Gastrocnemius medialis (tissue), 4 donors: ENCODE results near the gene RC3H2. TPM values are rescaled to one million over a fixed set of nuclear protein-coding genes. Genes with fewer than 3 reads are reported as not detected.

Experiments
- ATAC-seq, 2 donors: fragments of 150-250 bp; one replicate each; pipeline ENCODE4 v1.9.1; 2016
- DNase-seq, 2 donors: peaks; one replicate each; pipeline ENCODE4 v3.0.0-alpha.2; 2019
- H3K27ac ChIP-seq, 4 donors: fragments of 200-600 bp; sonication (generic); 1 replicate in 1 of 4; 2 replicates in 3 of 4; pipeline ENCODE4 v1.5.1; 2016 to 2018; ENCODE audit warnings: mild to moderate bottlenecking in 2 of 4, moderate library complexity in 1 of 4
- H3K27me3 ChIP-seq, 3 donors: fragments of 200-600 bp; sonication (generic) in 2 of 3; 1 replicate in 1 of 3; 2 replicates in 2 of 3; pipeline versions ENCODE4 v1.5.1 to v1.6.0; 2016 to 2019; ENCODE audit warnings: mild to moderate bottlenecking in 1 of 3, moderate library complexity in 1 of 3
- H3K36me3 ChIP-seq, 2 donors: fragments of 200-600 bp; sonication (generic) in 1 of 2; one replicate each; pipeline ENCODE4 v1.5.1; 2017 to 2018
- H3K4me1 ChIP-seq, 2 donors: fragments of 200-600 bp; sonication (generic) in 1 of 2; one replicate each; pipeline ENCODE4 v1.5.1; 2016 to 2017; ENCODE audit warnings: mild to moderate bottlenecking in 2 of 2
- H3K4me3 ChIP-seq, 4 donors: fragments of 200-600 bp; sonication (generic) in 3 of 4; 1 replicate in 1 of 4; 2 replicates in 3 of 4; pipeline ENCODE4 v1.5.1; 2016 to 2019; ENCODE audit warnings: mild to moderate bottlenecking in 2 of 4
- H3K9me3 ChIP-seq, 3 donors: fragments of 200-600 bp; sonication (generic) in 2 of 3; 1 replicate in 1 of 3; 2 replicates in 2 of 3; pipeline ENCODE4 v1.5.1; 2016 to 2019
- POLR2A ChIP-seq, 2 donors: fragments of 450-650 bp; IDR thresholded peaks; one replicate each; pipeline ENCODE4 v1.6.1; 2017; ENCODE audit warnings: antibody characterized with exemption in 2 of 2, mild to moderate bottlenecking in 2 of 2, moderate library complexity in 2 of 2
- in situ Hi-C, 4 donors: fragments of 200-750 bp; cut with MboI; loops; one replicate each; pipeline versions ENCODE4 v1.15.0 to v1.8.0; 2017; ENCODE audit warnings: low sequenced_read_pairs in 4 of 4
- intact Hi-C: fragments of 100-400 bp; cut with DNase I; formaldehyde crosslinking; loops from one replicate; pipeline ENCODE4 v1.15.1; 2023; ENCODE audit warnings: low total_unique reads
- total RNA-seq, 4 donors: library from RNA; depleted of rRNA; stranded (reverse); fragments of >200 nt; gene quantifications; one replicate each; pipeline versions ENCODE4 v1.1.0 to v1.2.3, GENCODE V29; 2016
- TF ChIP-seq, protein P1 (sequence below), 5 experiments: fragments of 450-650 bp in 3 of 5; fragments of 200-600 bp in 2 of 5; sonication (generic) in 2 of 5; IDR thresholded peaks in 4 of 5; conservative IDR thresholded peaks in 1 of 5; 1 replicate in 4 of 5; 2 replicates in 1 of 5; pipeline ENCODE4 v1.5.1; 2016 to 2019; ENCODE audit warnings: antibody characterized with exemption in 5 of 5, mild to moderate bottlenecking in 3 of 5, moderate library complexity in 3 of 5

The RC3H2 gene
- total RNA-seq, 4 donors from 2014 or later: 29.4 to 45.2 (median 36.6) TPM

DNA sequence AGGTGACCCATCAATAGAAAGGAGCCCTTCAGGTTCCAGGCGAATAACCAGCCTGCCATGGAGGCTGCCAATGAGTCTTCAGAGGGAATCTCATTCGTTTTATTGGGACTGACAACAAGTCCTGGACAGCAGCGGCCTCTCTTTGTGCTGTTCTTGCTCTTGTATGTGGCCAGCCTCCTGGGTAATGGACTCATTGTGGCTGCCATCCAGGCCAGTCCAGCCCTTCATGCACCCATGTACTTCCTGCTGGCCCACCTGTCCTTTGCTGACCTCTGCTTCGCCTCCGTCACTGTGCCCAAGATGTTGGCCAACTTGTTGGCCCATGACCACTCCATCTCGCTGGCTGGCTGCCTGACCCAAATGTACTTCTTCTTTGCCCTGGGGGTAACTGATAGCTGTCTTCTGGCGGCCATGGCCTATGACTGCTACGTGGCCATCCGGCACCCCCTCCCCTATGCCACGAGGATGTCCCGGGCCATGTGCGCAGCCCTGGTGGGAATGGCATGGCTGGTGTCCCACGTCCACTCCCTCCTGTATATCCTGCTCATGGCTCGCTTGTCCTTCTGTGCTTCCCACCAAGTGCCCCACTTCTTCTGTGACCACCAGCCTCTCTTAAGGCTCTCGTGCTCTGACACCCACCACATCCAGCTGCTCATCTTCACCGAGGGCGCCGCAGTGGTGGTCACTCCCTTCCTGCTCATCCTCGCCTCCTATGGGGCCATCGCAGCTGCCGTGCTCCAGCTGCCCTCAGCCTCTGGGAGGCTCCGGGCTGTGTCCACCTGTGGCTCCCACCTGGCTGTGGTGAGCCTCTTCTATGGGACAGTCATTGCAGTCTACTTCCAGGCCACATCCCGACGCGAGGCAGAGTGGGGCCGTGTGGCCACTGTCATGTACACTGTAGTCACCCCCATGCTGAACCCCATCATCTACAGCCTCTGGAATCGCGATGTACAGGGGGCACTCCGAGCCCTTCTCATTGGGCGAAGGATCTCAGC is 104.8 kb downstream of the RC3H2 start, which contains the start of gene OR1K1:
Gene OR1K1, plus strand, starts transcription at position 58 of the 995 bp plus-strand sequence. Its CDS starts 0 bp downstream, at position 58.
- Histone ChIP-seq H3K36me3 (no peaks in the 10 kb centered on the region), H3K4me1 (no peaks in the 10 kb centered on the region), H3K27ac (no peak within 1 kb of the TSS), H3K4me3 (no peak within 1 kb of the TSS), H3K9me3 (no peaks in the 10 kb centered on the region), H3K27me3 (no peaks in the 10 kb centered on the region)
- in situ Hi-C loops: loop anchor here in 3 of 4 donors (25.0 kb wide), 4 partner anchors 438 to 688 kb away; partner anchors contain the start of gene PTGS1 (in 1 of the 3)
- intact Hi-C loops: no loop called here
- DNase-seq (no peak), ATAC-seq (no peak)
- TF ChIP-seq, protein P1, sequence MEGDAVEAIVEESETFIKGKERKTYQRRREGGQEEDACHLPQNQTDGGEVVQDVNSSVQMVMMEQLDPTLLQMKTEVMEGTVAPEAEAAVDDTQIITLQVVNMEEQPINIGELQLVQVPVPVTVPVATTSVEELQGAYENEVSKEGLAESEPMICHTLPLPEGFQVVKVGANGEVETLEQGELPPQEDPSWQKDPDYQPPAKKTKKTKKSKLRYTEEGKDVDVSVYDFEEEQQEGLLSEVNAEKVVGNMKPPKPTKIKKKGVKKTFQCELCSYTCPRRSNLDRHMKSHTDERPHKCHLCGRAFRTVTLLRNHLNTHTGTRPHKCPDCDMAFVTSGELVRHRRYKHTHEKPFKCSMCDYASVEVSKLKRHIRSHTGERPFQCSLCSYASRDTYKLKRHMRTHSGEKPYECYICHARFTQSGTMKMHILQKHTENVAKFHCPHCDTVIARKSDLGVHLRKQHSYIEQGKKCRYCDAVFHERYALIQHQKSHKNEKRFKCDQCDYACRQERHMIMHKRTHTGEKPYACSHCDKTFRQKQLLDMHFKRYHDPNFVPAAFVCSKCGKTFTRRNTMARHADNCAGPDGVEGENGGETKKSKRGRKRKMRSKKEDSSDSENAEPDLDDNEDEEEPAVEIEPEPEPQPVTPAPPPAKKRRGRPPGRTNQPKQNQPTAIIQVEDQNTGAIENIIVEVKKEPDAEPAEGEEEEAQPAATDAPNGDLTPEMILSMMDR (IDR thresholded peaks at IDR 0.05 in 4 of 5, conservative IDR thresholded peaks at IDR 0.05 in 1 of 5): no peak

DNA sequence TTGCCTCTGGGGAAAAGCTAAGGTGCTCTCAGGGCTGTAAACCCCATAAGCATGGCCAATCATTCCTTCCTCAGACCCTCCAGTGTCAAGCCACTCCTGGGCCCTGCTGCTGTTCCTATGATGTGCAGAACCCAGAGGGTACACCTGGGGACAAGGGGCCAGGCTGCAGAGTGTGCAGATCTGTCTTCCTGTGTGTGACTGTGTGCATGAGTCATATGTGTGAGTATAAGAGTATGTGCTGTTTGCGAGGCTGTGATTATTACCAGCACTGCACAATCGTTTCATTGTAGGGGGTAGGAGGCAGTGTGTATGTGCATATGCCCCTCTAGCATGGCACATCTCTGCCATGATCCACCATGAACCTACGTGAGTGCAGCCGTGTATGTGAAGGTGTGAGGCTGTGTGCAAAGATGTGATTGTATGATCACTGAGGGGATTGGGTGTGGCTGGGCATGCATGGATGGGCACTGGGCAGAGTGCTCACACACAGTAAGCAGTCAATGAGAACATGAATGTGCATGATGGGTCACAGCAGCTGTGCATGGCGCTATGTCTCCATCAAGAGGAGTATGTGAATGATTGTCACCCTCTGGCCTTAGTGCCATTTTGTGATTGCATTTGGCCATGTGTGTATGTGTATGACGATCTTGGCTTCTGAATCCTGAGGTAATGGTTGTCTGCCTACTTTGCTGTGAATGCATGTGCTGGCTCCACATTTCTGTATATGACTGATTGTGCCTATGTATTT is 107.7 kb downstream of the RC3H2 start:
- in situ Hi-C loops: no loop called here
- intact Hi-C loops: no loop called here

More for the DNA sequence above, 107.7 kb downstream of the RC3H2 start:
- DNase-seq: no peak
- no peaks in the 10 kb centered on the region for H3K27me3 ChIP-seq
- ATAC-seq: no peak
- no peak overlapping the region for H3K27ac ChIP-seq
- H3K4me3 ChIP-seq: no peak overlapping the region
- H3K9me3 ChIP-seq: no peaks in the 10 kb centered on the region
- H3K36me3 ChIP-seq: no peaks in the 10 kb centered on the region
- TF ChIP-seq POLR2A (IDR thresholded peaks at IDR 0.05): no peak
- TF ChIP-seq, protein P1 (IDR thresholded peaks at IDR 0.05 in 4 of 5, conservative IDR thresholded peaks at IDR 0.05 in 1 of 5): no peak
- no peaks in the 10 kb centered on the region for H3K4me1 ChIP-seq

Other genes with a start within 250 kb of the RC3H2 start
- gene OR1B1, start 247.7 kb downstream of the RC3H2 start, total RNA-seq: not detected
- gene OR1L1, start 243.6 kb downstream of the RC3H2 start, total RNA-seq: not detected
- gene OR1L3, start 230.2 kb downstream of the RC3H2 start, total RNA-seq: not detected
- gene OR1L4, start 181.4 kb downstream of the RC3H2 start, total RNA-seq: not detected
- gene OR1L6, start 163.1 kb downstream of the RC3H2 start, total RNA-seq: not detected
- not detected for gene OR5C1, start 116.4 kb downstream of the RC3H2 start, total RNA-seq
- not detected for gene OR1K1, start 105.2 kb downstream of the RC3H2 start, total RNA-seq
- 10 to 100 TPM in 1 of 4 donors, 1 to 10 TPM in 3; 3.3 to 10.7 (median 5.6) TPM for gene PDCL, start 76.8 kb downstream of the RC3H2 start, total RNA-seq
- 10 to 100 TPM in 2 of 4 donors, 1 to 10 TPM in 2; 4.5 to 12.0 (median 7.8) TPM for gene ZBTB6, start 8.0 kb upstream of the RC3H2 start, total RNA-seq
- 1 to 10 TPM; 1.6 to 6.3 (median 2.6) TPM for gene ZBTB26, start 26.2 kb upstream of the RC3H2 start, total RNA-seq
- 10 to 100 TPM; 23.7 to 33.8 (median 26.6) TPM for gene RABGAP1, start 35.7 kb upstream of the RC3H2 start, total RNA-seq
- 1 to 10 TPM in 2 of 4 donors, not detected in 2; 1.3 to 1.8 TPM for gene GPR21, start 128.3 kb upstream of the RC3H2 start, total RNA-seq